ENCODE results near the gene ADORA2A.

DNA sequence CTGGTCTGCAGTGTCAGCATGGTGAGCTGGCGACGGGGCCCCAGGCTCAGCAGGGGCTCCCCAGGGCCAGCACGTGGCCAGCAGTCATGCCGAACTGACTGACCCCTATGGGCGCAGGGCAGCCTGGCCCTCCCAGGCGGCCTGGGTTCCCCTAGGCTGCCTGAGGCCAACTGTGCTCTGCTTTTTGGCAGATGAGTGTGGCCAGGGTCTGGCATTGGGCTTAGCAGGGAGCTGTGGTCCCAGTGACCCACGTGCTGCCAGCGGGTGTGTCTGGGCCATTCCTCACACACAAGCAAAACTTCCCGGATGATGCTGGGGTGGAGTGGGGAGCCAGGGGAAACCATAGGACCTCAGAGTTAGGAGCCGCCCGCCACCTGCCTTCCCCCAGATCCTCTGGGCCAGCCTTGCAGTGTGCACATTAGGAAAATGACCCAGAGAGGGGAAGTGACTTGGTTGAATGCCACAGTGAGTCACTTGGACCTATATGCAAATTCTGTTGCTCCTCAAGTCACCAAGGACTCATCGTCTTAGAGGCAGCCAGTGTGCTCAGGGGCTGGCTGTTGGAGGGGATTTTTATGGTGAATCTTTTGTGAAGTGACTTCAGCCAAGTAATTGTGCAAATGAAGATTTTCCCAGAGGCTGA, 6.5 kb downstream of the ADORA2A start:
- TF ChIP-seq, protein P1, sequence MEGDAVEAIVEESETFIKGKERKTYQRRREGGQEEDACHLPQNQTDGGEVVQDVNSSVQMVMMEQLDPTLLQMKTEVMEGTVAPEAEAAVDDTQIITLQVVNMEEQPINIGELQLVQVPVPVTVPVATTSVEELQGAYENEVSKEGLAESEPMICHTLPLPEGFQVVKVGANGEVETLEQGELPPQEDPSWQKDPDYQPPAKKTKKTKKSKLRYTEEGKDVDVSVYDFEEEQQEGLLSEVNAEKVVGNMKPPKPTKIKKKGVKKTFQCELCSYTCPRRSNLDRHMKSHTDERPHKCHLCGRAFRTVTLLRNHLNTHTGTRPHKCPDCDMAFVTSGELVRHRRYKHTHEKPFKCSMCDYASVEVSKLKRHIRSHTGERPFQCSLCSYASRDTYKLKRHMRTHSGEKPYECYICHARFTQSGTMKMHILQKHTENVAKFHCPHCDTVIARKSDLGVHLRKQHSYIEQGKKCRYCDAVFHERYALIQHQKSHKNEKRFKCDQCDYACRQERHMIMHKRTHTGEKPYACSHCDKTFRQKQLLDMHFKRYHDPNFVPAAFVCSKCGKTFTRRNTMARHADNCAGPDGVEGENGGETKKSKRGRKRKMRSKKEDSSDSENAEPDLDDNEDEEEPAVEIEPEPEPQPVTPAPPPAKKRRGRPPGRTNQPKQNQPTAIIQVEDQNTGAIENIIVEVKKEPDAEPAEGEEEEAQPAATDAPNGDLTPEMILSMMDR (IDR thresholded peaks at IDR 0.05) = no peak
- no peak for TF ChIP-seq POLR2A (IDR thresholded peaks at IDR 0.05)

Measured in stomach (tissue), 4 donors.